H1 (cell line): ENCODE measurements around the gene SNRPB. TPM values are rescaled to one million over a fixed set of nuclear protein-coding genes. Genes with fewer than 3 reads are reported as not detected.

Experiments used
- CTCF ChIA-PET: fragments of 300-600 bp; sonication (Branson Sonifier 250); formaldehyde crosslinking; loops from one replicate; lab custom pipeline; 2021; ENCODE audit not compliant: partially characterized antibody; lab: Charles Lee
- POLR2A ChIA-PET: fragments of 300-600 bp; sonication (Branson Sonifier 250); formaldehyde crosslinking; loops from one replicate; lab custom pipeline; 2021; ENCODE audit warnings: inconsistent platforms; ENCODE audit not compliant: partially characterized antibody; lab: Charles Lee
- DNase-seq, 2 experiments: peaks; one replicate each; pipeline versions ENCODE4 v3.0.0 to v3.0.0-alpha.2; 2010 to 2022; ENCODE audit warnings: low spot score in 2 of 2, low read depth in 1 of 2, mixed read lengths in 1 of 2
- FAIRE-seq: peaks from 2 replicates; lab custom pipeline; 2011; peaks lifted over from hg19 to GRCh38; lab: Jason Lieb, UNC
- H2AFZ ChIP-seq: 2 replicates; pipeline ENCODE4 v1.8.1; 2012; ENCODE audit warnings: low read length, inconsistent platforms
- H2AK5ac ChIP-seq: 2 replicates; pipeline ENCODE4 v1.6.1; 2013; ENCODE audit warnings: low read depth, low read length
- H2BK120ac ChIP-seq: replicated peaks from 2 replicates; pipeline ENCODE3; 2013; ENCODE audit warnings: low read depth, low read length, inconsistent platforms
- H2BK12ac ChIP-seq: 2 replicates; pipeline ENCODE4 v1.6.1; 2013; ENCODE audit warnings: low read depth, low read length
- H2BK15ac ChIP-seq: 2 replicates; pipeline ENCODE4 v1.6.1; 2013; ENCODE audit warnings: low read length
- H2BK20ac ChIP-seq: 2 replicates; pipeline ENCODE4 v1.6.1; 2013; ENCODE audit warnings: low read length
- H2BK5ac ChIP-seq: 2 replicates; pipeline ENCODE4 v1.6.1; 2013; ENCODE audit warnings: low read depth, low read length
- H3K14ac ChIP-seq: 2 replicates; pipeline ENCODE4 v1.6.1; 2013; ENCODE audit warnings: inconsistent platforms; ENCODE audit not compliant: insufficient read length
- H3K18ac ChIP-seq: 2 replicates; pipeline ENCODE4 v1.6.1; 2013; ENCODE audit warnings: low read length; ENCODE audit errors: extremely low read depth
- H3K23ac ChIP-seq: 2 replicates; pipeline ENCODE4 v1.6.1; 2013; ENCODE audit warnings: inconsistent platforms; ENCODE audit not compliant: insufficient read length
- H3K23me2 ChIP-seq: 2 replicates; pipeline ENCODE4 v1.6.1; 2013; ENCODE audit warnings: low read depth, low read length
- H3K27ac ChIP-seq: 2 replicates; pipeline ENCODE4 v1.6.1; 2011; ENCODE audit warnings: low read depth, low read length, inconsistent platforms
- H3K27me3 ChIP-seq, 4 experiments: replicated peaks in 1 of 4; 1 replicate in 1 of 4; 2 replicates in 3 of 4; pipeline versions ENCODE4 v1.6.1 to v1.8.1; 2011 to 2013; ENCODE audit warnings: low read length in 3 of 4, mild to moderate bottlenecking in 3 of 4, inconsistent platforms in 2 of 4, mixed read lengths in 2 of 4, moderate library complexity in 1 of 4; ENCODE audit not compliant: control insufficient read depth in 3 of 4, insufficient read depth in 3 of 4; ENCODE audit errors: extremely low read depth in 1 of 4
- H3K36me3 ChIP-seq, 4 experiments: 2 replicates each; pipeline versions ENCODE4 v1.6.1 to v1.8.1; 2011 to 2013; ENCODE audit warnings: mild to moderate bottlenecking in 4 of 4, low read length in 3 of 4, moderate library complexity in 2 of 4, control low read depth in 1 of 4, inconsistent platforms in 1 of 4; ENCODE audit not compliant: insufficient read depth in 4 of 4, control insufficient read depth in 2 of 4
- H3K4ac ChIP-seq: replicated peaks from 2 replicates; pipeline ENCODE3; 2013; ENCODE audit warnings: low read length, low read depth, mixed read lengths, inconsistent platforms; ENCODE audit not compliant: insufficient read length
- H3K4me1 ChIP-seq, 4 experiments: replicated peaks in 1 of 4; 1 replicate in 1 of 4; 2 replicates in 3 of 4; pipeline versions ENCODE4 v1.6.1 to v1.8.1; 2011 to 2013; ENCODE audit warnings: low read length in 3 of 4, inconsistent platforms in 2 of 4, mixed read lengths in 1 of 4; ENCODE audit not compliant: insufficient read depth in 4 of 4, control insufficient read depth in 3 of 4
- H3K4me2 ChIP-seq, 2 experiments: 2 replicates each; pipeline versions ENCODE4 v1.6.1 to v1.8.1; 2011 to 2013; ENCODE audit warnings: low read depth in 2 of 2, low read length in 2 of 2, control low read depth in 1 of 2, inconsistent platforms in 1 of 2, mild to moderate bottlenecking in 1 of 2; ENCODE audit not compliant: insufficient read depth in 1 of 2
- H3K4me3 ChIP-seq, 4 experiments: fragments of 200-600, 300-600 bp in 1 of 4; sonication (generic), shearing (Covaris generic), sonication (Bioruptor Twin) in 1 of 4; 2 replicates each; pipeline versions ENCODE4 v1.5.1 to v1.8.1; 2011 to 2016; ENCODE audit warnings: low read length in 4 of 4, low read depth in 3 of 4, control low read depth in 2 of 4, inconsistent platforms in 2 of 4, mild to moderate bottlenecking in 2 of 4, mixed read lengths in 1 of 4, moderate library complexity in 1 of 4; ENCODE audit not compliant: insufficient read depth in 2 of 4; ENCODE audit errors: extremely low read depth in 1 of 4
- H3K56ac ChIP-seq: replicated peaks from 2 replicates; pipeline ENCODE3; 2013; ENCODE audit warnings: low read depth, mild to moderate bottlenecking, mixed read lengths, low read length, inconsistent platforms; ENCODE audit not compliant: insufficient read length
- H3K79me1 ChIP-seq: 2 replicates; pipeline ENCODE4 v1.6.1; 2013; ENCODE audit warnings: low read depth, low read length, control low read depth
- H3K79me2 ChIP-seq, 2 experiments: 2 replicates each; pipeline versions ENCODE4 v1.6.1 to v1.8.1; 2012 to 2013; ENCODE audit warnings: low read length in 2 of 2, mild to moderate bottlenecking in 2 of 2, inconsistent platforms in 1 of 2; ENCODE audit not compliant: insufficient read depth in 2 of 2, control insufficient read depth in 1 of 2
- H3K9ac ChIP-seq, 4 experiments: replicated peaks in 1 of 4; 1 replicate in 1 of 4; 2 replicates in 3 of 4; pipeline versions ENCODE4 v1.6.1 to v1.8.1; 2011 to 2013; ENCODE audit warnings: low read depth in 3 of 4, low read length in 3 of 4, control low read depth in 2 of 4, mild to moderate bottlenecking in 2 of 4, moderate library complexity in 2 of 4, inconsistent platforms in 1 of 4; ENCODE audit errors: extremely low read depth in 1 of 4
- H3K9me3 ChIP-seq, 2 experiments: 2 replicates each; pipeline versions ENCODE4 v1.6.1 to v1.8.1; 2012 to 2013; ENCODE audit warnings: mild to moderate bottlenecking in 2 of 2, moderate library complexity in 2 of 2, control low read depth in 1 of 2, inconsistent platforms in 1 of 2, low read depth in 1 of 2, low read length in 1 of 2, mixed read lengths in 1 of 2; ENCODE audit not compliant: insufficient read depth in 2 of 2
- H4K20me1 ChIP-seq, 2 experiments: replicated peaks in 1 of 2; 2 replicates each; pipeline versions ENCODE3 to v1.8.1; 2011 to 2013; ENCODE audit warnings: inconsistent platforms in 2 of 2, low read length in 2 of 2, mild to moderate bottlenecking in 1 of 2; ENCODE audit not compliant: insufficient read depth in 2 of 2, control insufficient read depth in 1 of 2
- H4K5ac ChIP-seq: 2 replicates; pipeline ENCODE4 v1.6.1; 2013; ENCODE audit warnings: low read length, low read depth, mixed read lengths, inconsistent platforms; ENCODE audit not compliant: insufficient read length
- H4K8ac ChIP-seq: 2 replicates; pipeline ENCODE4 v1.8.0; 2013; ENCODE audit warnings: mild to moderate bottlenecking, moderate library complexity, low read length, inconsistent platforms; ENCODE audit not compliant: insufficient read depth; ENCODE audit errors: extremely low read depth
- H4K91ac ChIP-seq: replicated peaks from 2 replicates; pipeline ENCODE3; 2013; ENCODE audit warnings: low read length, mixed read lengths, inconsistent platforms; ENCODE audit not compliant: insufficient read length
- WGBS, 2 experiments: shearing (Covaris generic) in 1 of 2; methylation state at CpG; one replicate each; pipeline versions ENCODE4 v1.1.6 to v1.1.7; 2013 to 2015; ENCODE audit warnings: low lambda C conversion rate in 2 of 2, mixed read lengths in 2 of 2, inconsistent platforms in 1 of 2, low coverage in 1 of 2, missing lambda C conversion rate in 1 of 2; ENCODE audit not compliant: insufficient replicate concordance in 2 of 2, insufficient coverage in 1 of 2, insufficient read length in 1 of 2; ENCODE audit errors: extremely low coverage in 1 of 2, missing lambda C conversion rate in 1 of 2; 5-methylcytosine and 5-hydroxymethylcytosine counted together
- polyA plus RNA-seq, 7 experiments: library from polyadenylated mRNA; depleted of rRNA in 3 of 7; stranded (reverse) in 5 of 7; unstranded in 2 of 7; fragments of >200 nt in 5 of 7; fragments of 200-250 nt in 2 of 7; gene quantifications; 1 replicate in 5 of 7; 2 replicates in 1 of 7; 4 replicates in 1 of 7; pipeline versions ENCODE4 v1.2.1 to v1.2.3, GENCODE V29; 2011 to 2013; ENCODE audit warnings: missing spikeins in 2 of 7, mixed read lengths in 2 of 7
- total RNA-seq: library from RNA; stranded (reverse); fragmentation: NEBNext Ultra II Directional; extraction: Animal tissue kit (Norgen Biotek cat#: 25700); gene quantifications from 2 replicates; pipeline ENCODE4 v1.2.1, GENCODE V29; 2021

SNRPB gene
- total and polyA plus RNA-seq, 2 of the 8 experiments (the other 6 are each of a cell fraction or from before 2014, with no cell fraction given), result 507 to 589 TPM

DNA sequence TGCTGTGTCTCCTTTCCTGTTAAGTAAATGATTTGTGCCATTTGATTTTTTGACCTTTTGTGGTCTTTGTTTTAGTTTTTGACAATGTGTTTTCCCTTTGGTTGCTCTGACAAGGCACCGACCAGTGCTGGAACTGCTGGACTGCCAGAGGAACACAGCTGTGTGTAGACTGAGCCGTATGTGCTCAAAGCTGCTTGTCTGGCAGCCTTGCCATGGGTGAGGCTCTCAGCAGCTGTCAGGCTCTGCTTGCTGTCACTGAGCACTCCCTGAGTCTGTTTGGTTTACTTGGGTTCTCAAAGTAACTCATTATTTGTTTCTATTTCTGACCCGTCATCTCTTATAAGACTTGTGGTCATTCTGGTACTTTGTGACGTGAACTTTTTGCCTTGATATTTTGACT is 15.1 kb upstream of the SNRPB start:
- H3K27me3 ChIP-seq, result no peaks in the 10 kb centered on the region
- no peak overlapping the region for H3K4me2 ChIP-seq
- H3K23ac ChIP-seq, result no peak overlapping the region
- POLR2A ChIA-PET, result interaction anchor here (2.3 kb wide), 1 partner anchor 15 kb away, joined by 11 read pairs; the partner anchor contains the start of gene SNRPB
- H2BK5ac ChIP-seq, result no peak overlapping the region
- H4K5ac ChIP-seq, result no peak overlapping the region
- no peak overlapping the region for H4K91ac ChIP-seq
- no peak overlapping the region for H3K56ac ChIP-seq
- no peaks in the 10 kb centered on the region for H3K79me2 ChIP-seq
- H3K4me1 ChIP-seq, result no peaks in the 10 kb centered on the region; a peak in 1 of 7 replicates
- peaks cover 0 to 2% of the 10 kb centered on the region in 2 experiments for H4K20me1 ChIP-seq
- FAIRE-seq, result no peak
- 69% methylated on average over 4 of the region's 4 CpGs; no CpG with 5 or more reads in 1 of the 2 experiments for WGBS, 2 experiments
- CTCF ChIA-PET, result interaction anchor here (2.0 kb wide), 1 partner anchor 37 kb away, joined by 5 read pairs; no protein-coding TSS in a partner anchor
- H2BK12ac ChIP-seq, result no peak overlapping the region
- H3K9me3 ChIP-seq, result no peaks in the 10 kb centered on the region
- H3K79me1 ChIP-seq, result no peaks in the 10 kb centered on the region
- H2BK20ac ChIP-seq, result no peak overlapping the region
- H3K14ac ChIP-seq, result no peak overlapping the region
- no peak overlapping the region for H2AK5ac ChIP-seq
- H2BK120ac ChIP-seq, result no peak overlapping the region
- H3K23me2 ChIP-seq, result no peaks in the 10 kb centered on the region
- H3K36me3 ChIP-seq, result no peaks in the 10 kb centered on the region; a peak in 1 of 8 replicates
- no peak overlapping the region for H3K27ac ChIP-seq
- no peak overlapping the region for H2BK15ac ChIP-seq
- no peak overlapping the region for H3K9ac ChIP-seq
- no peak overlapping the region for H3K4ac ChIP-seq
- H4K8ac ChIP-seq, result no peak overlapping the region
- H3K18ac ChIP-seq, result no peak overlapping the region
- H2AFZ ChIP-seq, result no peak overlapping the region
- H3K4me3 ChIP-seq, result no peak overlapping the region
- no peak for DNase-seq
